Thyroid gland (tissue), 4 donors: Measurements from ENCODE around the gene GLYR1.

Experiments used
- POLR2A ChIP-seq, 2 donors: fragments of 450-650 bp; IDR thresholded peaks; one replicate each; pipeline ENCODE4 v1.6.1; 2017; ENCODE audit warnings: antibody characterized with exemption in 2 of 2, mild to moderate bottlenecking in 2 of 2, moderate library complexity in 1 of 2
- TF ChIP-seq, protein P1 (sequence below), 6 experiments: fragments of 200-600 bp in 3 of 6; fragments of 450-650 bp in 3 of 6; sonication (generic) in 3 of 6; IDR thresholded peaks; one replicate each; pipeline ENCODE4 v1.5.1; 2016 to 2019; ENCODE audit warnings: antibody characterized with exemption in 6 of 6, mild to moderate bottlenecking in 2 of 6, inconsistent platforms in 1 of 6, moderate library complexity in 1 of 6

DNA sequence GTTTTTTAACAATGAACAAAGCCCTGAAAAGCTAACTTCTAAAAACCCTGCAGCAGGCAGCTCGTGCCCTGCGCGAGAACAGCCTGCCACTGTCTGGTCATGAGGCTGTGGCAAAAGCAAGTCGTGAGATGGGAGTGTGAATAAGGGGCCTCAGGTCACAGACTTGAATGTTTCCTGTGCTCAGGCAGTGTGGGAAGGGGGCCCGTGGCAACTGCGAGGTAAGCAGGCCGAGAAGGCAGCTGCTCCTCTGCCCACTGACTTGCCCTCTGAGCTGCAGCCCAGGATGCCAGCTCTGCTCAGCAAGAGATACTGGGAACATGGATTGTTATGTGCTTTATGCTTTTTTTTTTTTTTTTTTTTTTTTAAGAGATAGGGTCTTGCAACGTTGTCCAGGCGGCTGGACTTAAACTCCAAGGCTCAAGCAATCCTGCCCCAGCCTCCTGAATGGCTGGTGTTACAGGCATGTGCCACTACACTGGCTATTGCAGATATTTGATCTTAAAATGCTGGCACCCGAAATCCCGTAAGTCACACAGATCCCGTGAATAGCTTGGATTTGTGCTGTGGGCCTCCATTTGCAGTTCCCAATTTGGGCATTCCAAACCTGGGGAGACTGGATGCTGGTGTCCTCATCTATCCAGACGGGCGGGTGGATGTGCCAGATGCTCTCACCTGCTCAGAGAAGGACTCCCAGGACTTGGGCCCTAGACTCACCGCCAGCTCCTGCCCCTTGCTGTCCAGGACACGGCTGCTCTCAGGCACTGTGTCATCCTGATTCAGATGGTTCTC lies 44.2 kb upstream of the GLYR1 start:
- TF ChIP-seq, protein P1, sequence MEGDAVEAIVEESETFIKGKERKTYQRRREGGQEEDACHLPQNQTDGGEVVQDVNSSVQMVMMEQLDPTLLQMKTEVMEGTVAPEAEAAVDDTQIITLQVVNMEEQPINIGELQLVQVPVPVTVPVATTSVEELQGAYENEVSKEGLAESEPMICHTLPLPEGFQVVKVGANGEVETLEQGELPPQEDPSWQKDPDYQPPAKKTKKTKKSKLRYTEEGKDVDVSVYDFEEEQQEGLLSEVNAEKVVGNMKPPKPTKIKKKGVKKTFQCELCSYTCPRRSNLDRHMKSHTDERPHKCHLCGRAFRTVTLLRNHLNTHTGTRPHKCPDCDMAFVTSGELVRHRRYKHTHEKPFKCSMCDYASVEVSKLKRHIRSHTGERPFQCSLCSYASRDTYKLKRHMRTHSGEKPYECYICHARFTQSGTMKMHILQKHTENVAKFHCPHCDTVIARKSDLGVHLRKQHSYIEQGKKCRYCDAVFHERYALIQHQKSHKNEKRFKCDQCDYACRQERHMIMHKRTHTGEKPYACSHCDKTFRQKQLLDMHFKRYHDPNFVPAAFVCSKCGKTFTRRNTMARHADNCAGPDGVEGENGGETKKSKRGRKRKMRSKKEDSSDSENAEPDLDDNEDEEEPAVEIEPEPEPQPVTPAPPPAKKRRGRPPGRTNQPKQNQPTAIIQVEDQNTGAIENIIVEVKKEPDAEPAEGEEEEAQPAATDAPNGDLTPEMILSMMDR (IDR thresholded peaks at IDR 0.05), result no peak
- TF ChIP-seq POLR2A (IDR thresholded peaks at IDR 0.05), result no peak
